ENCODE data around the gene ADGB.
"Not testable (repeated sequence)": the region's sequence is repeated elsewhere in the genome, so short reads cannot be mapped to it uniquely, and the experiment has no call there.

DNA sequence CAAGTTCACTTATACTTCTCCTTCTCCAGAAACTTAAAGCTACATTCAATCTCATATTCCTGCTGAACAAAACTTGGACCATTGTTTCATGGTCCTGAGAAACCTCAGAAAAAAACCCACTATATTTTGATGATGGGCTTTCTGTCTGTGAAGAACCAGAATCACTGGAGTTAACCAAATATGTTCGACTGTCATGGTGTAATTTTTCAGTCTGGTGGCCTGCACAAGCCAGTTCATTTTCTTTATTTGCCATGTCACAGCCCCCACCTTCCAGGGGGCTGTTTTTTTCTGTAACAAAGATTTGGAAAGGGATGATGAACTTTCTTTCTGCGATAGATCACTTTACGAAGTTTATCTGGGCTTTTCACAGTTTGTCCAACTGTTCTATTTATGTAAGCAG is 204.4 kb downstream of the ADGB start:
- not testable (repeated sequence) for TF ChIP-seq POLR2A (IDR thresholded peaks at IDR 0.05; ENCODE audit: low read length); GATA1 (IDR thresholded peaks at IDR 0.05; ENCODE audit: low read depth, low read length)

Measured in erythroblast (primary cell).